Neural cell (in vitro differentiated cells): Measurements from ENCODE around the gene SLC39A7.

Source experiments
- EP300 ChIP-seq: fragments of 450-650 bp; conservative IDR thresholded peaks from 2 replicates; pipeline ENCODE4 v1.6.1; 2014; ENCODE audit warnings: antibody characterized with exemption, mild to moderate bottlenecking, moderate library complexity; ENCODE audit not compliant: poor library complexity, severe bottlenecking
- EZH2 ChIP-seq: fragments of 200-600, 300-800 bp; shearing (Covaris generic), sonication (generic); IDR thresholded peaks from 2 replicates; pipeline ENCODE4 v1.6.1; 2014; ENCODE audit warnings: antibody characterized with exemption, low read length, borderline replicate concordance, mild to moderate bottlenecking; ENCODE audit not compliant: insufficient read depth, poor library complexity, severe bottlenecking
- POLR2AphosphoS5 ChIP-seq: IDR thresholded peaks from 2 replicates; pipeline ENCODE4 v1.6.1; 2012
- RAD21 ChIP-seq: fragments of 450-650 bp; conservative IDR thresholded peaks from 2 replicates; pipeline ENCODE4 v1.6.1; 2014; ENCODE audit warnings: antibody characterized with exemption, mild to moderate bottlenecking, moderate library complexity
- SMC3 ChIP-seq: fragments of 450-650 bp; conservative IDR thresholded peaks from 2 replicates; pipeline ENCODE4 v1.6.1; 2014; ENCODE audit warnings: antibody characterized with exemption, mild to moderate bottlenecking, moderate library complexity; ENCODE audit not compliant: poor library complexity
- TAF1 ChIP-seq: IDR thresholded peaks from 2 replicates; pipeline ENCODE4 v1.6.1; 2012; ENCODE audit warnings: low read depth
- TF ChIP-seq, protein P1 (sequence below): fragments of 450-650 bp; IDR thresholded peaks from 2 replicates; pipeline ENCODE4 v1.5.1; 2014; ENCODE audit warnings: antibody characterized with exemption, mild to moderate bottlenecking, moderate library complexity; ENCODE audit not compliant: poor library complexity, severe bottlenecking

GRCh38 chr6:33251395-33252012 lies 50.8 kb downstream of the SLC39A7 start:
- no peak for TF ChIP-seq EZH2
- TF ChIP-seq, protein P1, sequence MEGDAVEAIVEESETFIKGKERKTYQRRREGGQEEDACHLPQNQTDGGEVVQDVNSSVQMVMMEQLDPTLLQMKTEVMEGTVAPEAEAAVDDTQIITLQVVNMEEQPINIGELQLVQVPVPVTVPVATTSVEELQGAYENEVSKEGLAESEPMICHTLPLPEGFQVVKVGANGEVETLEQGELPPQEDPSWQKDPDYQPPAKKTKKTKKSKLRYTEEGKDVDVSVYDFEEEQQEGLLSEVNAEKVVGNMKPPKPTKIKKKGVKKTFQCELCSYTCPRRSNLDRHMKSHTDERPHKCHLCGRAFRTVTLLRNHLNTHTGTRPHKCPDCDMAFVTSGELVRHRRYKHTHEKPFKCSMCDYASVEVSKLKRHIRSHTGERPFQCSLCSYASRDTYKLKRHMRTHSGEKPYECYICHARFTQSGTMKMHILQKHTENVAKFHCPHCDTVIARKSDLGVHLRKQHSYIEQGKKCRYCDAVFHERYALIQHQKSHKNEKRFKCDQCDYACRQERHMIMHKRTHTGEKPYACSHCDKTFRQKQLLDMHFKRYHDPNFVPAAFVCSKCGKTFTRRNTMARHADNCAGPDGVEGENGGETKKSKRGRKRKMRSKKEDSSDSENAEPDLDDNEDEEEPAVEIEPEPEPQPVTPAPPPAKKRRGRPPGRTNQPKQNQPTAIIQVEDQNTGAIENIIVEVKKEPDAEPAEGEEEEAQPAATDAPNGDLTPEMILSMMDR: no peak
- no peak for TF ChIP-seq RAD21
- TF ChIP-seq EP300: no peak
- no peak for TF ChIP-seq POLR2AphosphoS5
- no peak for TF ChIP-seq TAF1
- TF ChIP-seq SMC3: no peak
